ENCODE measurements around the gene CNTNAP1. TPM values are rescaled to one million over a fixed set of nuclear protein-coding genes. Genes with fewer than 3 reads are reported as not detected.

The CNTNAP1 gene
- 12.4 and 14.2 TPM in 2 replicates for total RNA-seq

GRCh38 chr17:42681976-42682721, at the start of gene CNTNAP1:
Gene CNTNAP1, plus strand, starts transcription at chr17:42682531. Its CDS starts 299 bp downstream, at chr17:42682830.

GRCh38 chr17:42659079-42659931, 23.0 kb upstream of the CNTNAP1 start, which contains the start of gene TUBG2:
Gene TUBG2, plus strand, starts transcription at chr17:42659284. Its CDS starts 220 bp downstream, at chr17:42659504.

GRCh38 chr17:42676424-42677011, 5.8 kb upstream of the CNTNAP1 start, which contains the start of gene PLEKHH3:
Gene PLEKHH3, minus strand, starts transcription at chr17:42676994. Its CDS starts 431 bp downstream, at chr17:42676563.

GRCh38 chr17:42744806-42745617, 62.7 kb downstream of the CNTNAP1 start, which contains the start of gene EZH1:
Gene EZH1, minus strand, starts transcription at chr17:42745040. Its CDS starts 16,099 bp downstream, at chr17:42728941.

Small RNAs within 50 kb of the gene (small RNA-seq; reads per million reads assigned to genes)
- gene MIR6780A = not detected

Other genes starting within 250 kb of the CNTNAP1 start
- gene ATP6V0A1, start 223.7 kb upstream of the CNTNAP1 start, total RNA-seq = 66.8 and 72.1 TPM in 2 replicates
- 31.0 and 41.8 TPM in 2 replicates for gene NAGLU, start 146.3 kb upstream of the CNTNAP1 start, total RNA-seq
- 0.39 and 0.86 TPM in 2 replicates for gene HSD17B1, start 129.6 kb upstream of the CNTNAP1 start, total RNA-seq
- gene COASY, start 120.4 kb upstream of the CNTNAP1 start, total RNA-seq = 12.3 and 13.6 TPM in 2 replicates
- gene MLX, start 115.4 kb upstream of the CNTNAP1 start, total RNA-seq = 32.2 and 38.5 TPM in 2 replicates
- 3.0 and 4.1 TPM in 2 replicates for gene PSMC3IP, start 104.8 kb upstream of the CNTNAP1 start, total RNA-seq
- 60.0 and 66.8 TPM in 2 replicates for gene RETREG3, start 73.2 kb upstream of the CNTNAP1 start, total RNA-seq
- 17.1 and 18.1 TPM in 2 replicates for gene TUBG1, start 72.8 kb upstream of the CNTNAP1 start, total RNA-seq
- 14.9 and 15.3 TPM in 2 replicates for gene TUBG2, start 23.2 kb upstream of the CNTNAP1 start, total RNA-seq
- gene PLEKHH3, start 5.5 kb upstream of the CNTNAP1 start, total RNA-seq = 8.0 and 8.2 TPM in 2 replicates
- gene CCR10, start 688 bp upstream of the CNTNAP1 start, total RNA-seq = 1.0 and 1.2 TPM in 2 replicates
- 26.6 and 27.7 TPM in 2 replicates for gene EZH1, start 62.5 kb downstream of the CNTNAP1 start, total RNA-seq
- 0.22 TPM in 1 of 2 replicates, not detected in the other for gene RAMP2, start 78.7 kb downstream of the CNTNAP1 start, total RNA-seq
- 51.0 and 57.1 TPM in 2 replicates for gene VPS25, start 90.9 kb downstream of the CNTNAP1 start, total RNA-seq
- under 0.01 TPM in 1 of 2 replicates, not detected in the other for gene WNK4, start 98.1 kb downstream of the CNTNAP1 start, total RNA-seq
- 48.9 and 52.8 TPM in 2 replicates for gene COA3, start 116.2 kb downstream of the CNTNAP1 start, total RNA-seq
- gene CNTD1, start 116.3 kb downstream of the CNTNAP1 start, total RNA-seq = 0.13 and 0.65 TPM in 2 replicates
- 73.6 and 81.3 TPM in 2 replicates for gene BECN1, start 141.8 kb downstream of the CNTNAP1 start, total RNA-seq
- gene PSME3, start 150.9 kb downstream of the CNTNAP1 start, total RNA-seq = 85.0 and 90.0 TPM in 2 replicates
- gene AOC2, start 162.0 kb downstream of the CNTNAP1 start, total RNA-seq = 1.3 and 2.6 TPM in 2 replicates
- gene AOC3, start 168.7 kb downstream of the CNTNAP1 start, total RNA-seq = 0.13 and 0.54 TPM in 2 replicates
- not detected in 2 replicates for gene G6PC1, start 218.3 kb downstream of the CNTNAP1 start, total RNA-seq